ENCODE results near the gene CMTM1. TPM values are rescaled to one million over a fixed set of nuclear protein-coding genes. Genes with fewer than 3 reads are reported as not detected.

Gene CMTM1, protein sequence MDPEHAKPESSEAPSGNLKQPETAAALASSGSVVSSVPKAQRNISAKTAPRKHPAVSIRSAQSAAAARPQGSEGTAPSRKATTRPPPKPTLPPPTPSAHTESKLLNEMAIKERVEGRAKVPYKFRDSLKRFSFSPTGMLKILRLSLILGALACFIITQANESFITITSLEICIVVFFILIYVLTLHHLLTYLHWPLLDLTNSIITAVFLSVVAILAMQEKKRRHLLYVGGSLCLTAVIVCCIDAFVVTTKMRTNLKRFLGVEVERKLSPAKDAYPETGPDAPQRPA
- total RNA-seq (1 to 10 TPM; 1.7 to 7.3 TPM), polyA plus RNA-seq (1 to 10 TPM in 1 of 2 donors, not detected in 1; 2.6 TPM)
- long read RNA-seq, donor 1, partial matches to known transcripts: 0 of 2 reads
- long read RNA-seq, donor 1, other reads (novel, unspliced or antisense): 2 of 2 reads
- long read RNA-seq, donor 2: 0 reads

- H3K9me3 ChIP-seq (ENCODE audit: control insufficient read depth, low read length): no peaks in the 10 kb centered on the region
- H3K36me3 ChIP-seq (ENCODE audit: control insufficient read depth in 1 of 2, insufficient read depth in 2 of 2, low read length in 1 of 2): peaks cover 0 to 5% of the 10 kb centered on the region in 2 donors
- DNase-seq (no peak), ATAC-seq (ENCODE audit: low FRiP score) (no peak)
- H3K4me3 ChIP-seq (ENCODE audit: low read length in 2 of 2): no peak within 1 kb of the TSS
- H3K4me1 ChIP-seq (ENCODE audit: control insufficient read depth in 1 of 2, insufficient read depth in 2 of 2, low read length in 2 of 2): no peaks in the 10 kb centered on the region
- no peak within 1 kb of the TSS for H3K27ac ChIP-seq (ENCODE audit: low read depth in 1 of 2, low read length in 2 of 2)
- intact Hi-C loops (cut with DNase I): no loop called here
- H3K27me3 ChIP-seq (ENCODE audit: control insufficient read depth in 1 of 2, insufficient read depth in 2 of 2, low read length in 1 of 2): no peaks in the 10 kb centered on the region
- 87 to 90% methylated on average over 54 of the region's 54 CpGs for WGBS, 2 donors
These were observed at the start of gene CMTM1 for GRCh38 chr16:66566051-66566901. Gene CMTM1, plus strand, starts transcription at chr16:66566439. Its CDS starts 75 bp downstream, at chr16:66566514.

DNA sequence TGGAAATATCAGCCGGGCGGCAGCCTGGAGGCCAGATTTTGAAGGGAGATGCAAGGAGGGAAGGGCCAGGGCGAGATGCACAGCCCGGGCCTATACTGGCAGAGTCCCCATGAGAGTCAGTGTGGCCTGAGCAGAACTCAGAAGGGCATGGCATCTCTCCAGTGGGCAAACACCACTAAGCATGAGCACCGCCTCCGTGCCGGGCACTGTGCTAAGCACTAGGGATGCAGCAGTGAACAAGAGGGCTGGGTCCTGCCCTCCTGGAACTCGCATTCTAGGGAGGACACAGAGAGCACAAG is 49.8 kb upstream of the CMTM1 start:
- DNase-seq (no peak), ATAC-seq (ENCODE audit: low FRiP score) (no peak)
- H3K9me3 ChIP-seq (ENCODE audit: control insufficient read depth, low read length): no peaks in the 10 kb centered on the region
- H3K27me3 ChIP-seq (ENCODE audit: control insufficient read depth in 1 of 2, insufficient read depth in 2 of 2, low read length in 1 of 2): no peaks in the 10 kb centered on the region
- H3K36me3 ChIP-seq (ENCODE audit: control insufficient read depth in 1 of 2, insufficient read depth in 2 of 2, low read length in 1 of 2): no peaks in the 10 kb centered on the region
- WGBS, 2 donors: 0 to 2% methylated on average over 8 of the region's 8 CpGs
- intact Hi-C loops (cut with DNase I): loop anchor here in 1 of 2 donors (5.0 kb wide), 2 partner anchors 36 to 39 kb away; partner anchors contain the start of genes CKLF and TK2
- H3K4me1 ChIP-seq (ENCODE audit: control insufficient read depth in 1 of 2, insufficient read depth in 2 of 2, low read length in 2 of 2): peaks cover 0 to 5% of the 10 kb centered on the region in 2 donors
- peak overlapping the region in 1 of 2 donors; percentile 87 for H3K27ac ChIP-seq (ENCODE audit: low read depth in 1 of 2, low read length in 2 of 2)
- no peak overlapping the region for H3K4me3 ChIP-seq (ENCODE audit: low read length in 2 of 2)

GRCh38 chr16:66516808-66517585 is 49.2 kb upstream of the CMTM1 start:
- H3K9me3 ChIP-seq (ENCODE audit: control insufficient read depth, low read length): no peaks in the 10 kb centered on the region
- intact Hi-C loops (cut with DNase I): loop anchor here in 1 of 2 donors (5.0 kb wide), 2 partner anchors 35 to 40 kb away; partner anchors contain the start of genes CKLF and TK2
- DNase-seq: peak; percentile 98
- no peaks in the 10 kb centered on the region for H3K36me3 ChIP-seq (ENCODE audit: control insufficient read depth in 1 of 2, insufficient read depth in 2 of 2, low read length in 1 of 2)
- peak overlapping the region; percentile 92 to 99 for H3K27ac ChIP-seq (ENCODE audit: low read depth in 1 of 2, low read length in 2 of 2)
- peaks cover 0 to 5% of the 10 kb centered on the region in 2 donors for H3K4me1 ChIP-seq (ENCODE audit: control insufficient read depth in 1 of 2, insufficient read depth in 2 of 2, low read length in 2 of 2)
- H3K4me3 ChIP-seq (ENCODE audit: low read length in 2 of 2): no peak overlapping the region
- peak; percentile 93 for ATAC-seq (ENCODE audit: low FRiP score)
- 4 to 6% methylated on average over 14 to 15 of the region's 15 CpGs for WGBS, 2 donors
- no peaks in the 10 kb centered on the region for H3K27me3 ChIP-seq (ENCODE audit: control insufficient read depth in 1 of 2, insufficient read depth in 2 of 2, low read length in 1 of 2)

DNA sequence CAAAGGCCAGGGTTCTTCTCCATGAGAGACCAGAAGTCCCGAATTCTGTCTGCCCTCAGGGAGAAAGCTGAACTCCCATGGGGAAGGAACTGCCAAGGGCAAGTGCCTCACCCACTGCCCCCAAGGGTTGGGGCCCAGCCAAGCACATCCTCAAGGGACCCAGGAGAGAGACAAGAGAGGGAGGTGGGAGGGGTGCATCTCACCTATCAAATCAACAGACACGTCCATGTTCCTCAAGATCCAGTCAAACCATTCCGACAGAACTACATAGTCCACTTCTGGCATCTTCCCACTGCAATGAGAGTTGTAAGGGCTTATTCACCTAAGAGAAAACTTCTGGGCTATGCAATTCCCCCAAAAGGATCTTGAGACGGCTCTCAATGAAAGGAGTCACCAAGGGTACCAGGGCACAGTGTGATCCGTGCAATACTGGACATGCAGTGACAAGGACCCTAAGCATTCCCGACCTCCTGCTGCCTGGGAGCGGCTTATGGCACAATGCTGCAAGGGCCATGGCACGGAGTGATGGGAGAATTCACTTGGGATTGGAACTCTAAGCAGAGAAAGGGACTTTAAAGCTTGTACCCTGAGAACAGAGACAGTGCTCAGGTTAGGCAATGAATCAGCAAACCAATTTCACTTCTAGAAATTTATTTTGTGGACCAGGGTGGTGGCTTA is 48.5 kb upstream of the CMTM1 start:
- Histone ChIP-seq H3K36me3 (ENCODE audit: control insufficient read depth in 1 of 2, insufficient read depth in 2 of 2, low read length in 1 of 2) (no peaks in the 10 kb centered on the region), H3K4me1 (ENCODE audit: control insufficient read depth in 1 of 2, insufficient read depth in 2 of 2, low read length in 2 of 2) (peaks cover 0 to 3% of the 10 kb centered on the region in 2 donors), H3K27me3 (ENCODE audit: control insufficient read depth in 1 of 2, insufficient read depth in 2 of 2, low read length in 1 of 2) (no peaks in the 10 kb centered on the region), H3K4me3 (ENCODE audit: low read length in 2 of 2) (no peak overlapping the region), H3K9me3 (ENCODE audit: control insufficient read depth, low read length) (no peaks in the 10 kb centered on the region), H3K27ac (ENCODE audit: low read depth in 1 of 2, low read length in 2 of 2) (peak overlapping the region; percentile 92 to 99)
- ATAC-seq (ENCODE audit: low FRiP score): no peak
- intact Hi-C loops (cut with DNase I): loop anchor here in 1 of 2 donors (5.0 kb wide), 2 partner anchors 35 to 40 kb away; partner anchors contain the start of genes CKLF and TK2
- WGBS, 2 donors: 68 to 72% methylated on average over 8 of the region's 8 CpGs
- DNase-seq: peak; percentile 58 to 70

GRCh38 chr16:66519482-66520373 is 46.5 kb upstream of the CMTM1 start:
- no peaks in the 10 kb centered on the region for H3K36me3 ChIP-seq (ENCODE audit: control insufficient read depth in 1 of 2, insufficient read depth in 2 of 2, low read length in 1 of 2)
- no peaks in the 10 kb centered on the region for H3K9me3 ChIP-seq (ENCODE audit: control insufficient read depth, low read length)
- WGBS, 2 donors: 90 to 91% methylated on average over 11 of the region's 11 CpGs
- no peak for ATAC-seq (ENCODE audit: low FRiP score)
- peak overlapping the region in 1 of 2 donors; percentile 43 for H3K27ac ChIP-seq (ENCODE audit: low read depth in 1 of 2, low read length in 2 of 2)
- intact Hi-C loops (cut with DNase I): loop anchor here in 1 of 2 donors (5.0 kb wide), 2 partner anchors 33 to 42 kb away; partner anchors contain the start of genes CKLF and TK2
- H3K27me3 ChIP-seq (ENCODE audit: control insufficient read depth in 1 of 2, insufficient read depth in 2 of 2, low read length in 1 of 2): no peaks in the 10 kb centered on the region
- peak in 1 of 2 donors; percentile 34 for DNase-seq
- no peak overlapping the region for H3K4me3 ChIP-seq (ENCODE audit: low read length in 2 of 2)
- peaks cover 0 to 3% of the 10 kb centered on the region in 2 donors for H3K4me1 ChIP-seq (ENCODE audit: control insufficient read depth in 1 of 2, insufficient read depth in 2 of 2, low read length in 2 of 2)

DNA sequence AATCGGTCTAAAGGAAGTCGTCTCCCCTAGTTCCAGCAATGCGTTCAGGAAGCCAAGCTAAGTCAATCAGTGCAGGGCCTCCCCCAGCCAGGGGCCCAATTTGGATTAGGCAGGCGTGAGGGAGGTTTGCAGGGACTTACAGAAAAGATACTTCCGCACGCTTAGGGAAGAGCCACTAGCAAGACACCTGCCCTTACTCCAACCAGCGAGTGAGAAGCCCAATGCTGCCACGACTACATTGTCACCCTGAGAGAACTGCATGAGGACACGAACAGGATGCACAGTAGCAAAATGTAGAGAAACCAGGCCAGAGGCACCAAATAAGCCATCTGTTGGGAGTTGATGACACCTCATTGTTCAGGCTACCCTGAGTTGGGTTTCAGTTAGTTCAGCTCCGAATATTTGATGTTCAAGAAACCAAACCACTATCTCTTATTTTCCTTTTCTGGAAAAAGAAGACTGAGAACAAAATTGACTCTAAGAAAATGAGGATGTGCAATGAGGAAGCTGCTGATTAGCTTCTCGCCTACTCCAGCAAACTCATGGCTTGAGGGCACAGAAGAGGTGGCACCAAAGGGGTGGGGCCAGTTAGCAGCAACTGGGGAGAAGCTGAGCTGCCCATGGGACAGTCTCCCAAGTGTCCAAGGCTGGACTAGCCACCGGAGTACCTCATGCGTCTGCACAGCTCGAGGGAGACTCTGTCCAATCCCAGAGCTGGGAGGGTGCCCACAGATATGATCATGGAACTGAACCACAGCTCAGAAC is 45.7 kb upstream of the CMTM1 start:
- no peaks in the 10 kb centered on the region for H3K36me3 ChIP-seq (ENCODE audit: control insufficient read depth in 1 of 2, insufficient read depth in 2 of 2, low read length in 1 of 2)
- H3K4me3 ChIP-seq (ENCODE audit: low read length in 2 of 2): no peak overlapping the region
- ATAC-seq (ENCODE audit: low FRiP score) (no peak), DNase-seq (peak; percentile 75 to 88)
- no peak overlapping the region for H3K27ac ChIP-seq (ENCODE audit: low read depth in 1 of 2, low read length in 2 of 2)
- H3K4me1 ChIP-seq (ENCODE audit: control insufficient read depth in 1 of 2, insufficient read depth in 2 of 2, low read length in 2 of 2): peaks cover 0 to 2% of the 10 kb centered on the region in 2 donors
- no peaks in the 10 kb centered on the region for H3K9me3 ChIP-seq (ENCODE audit: control insufficient read depth, low read length)
- H3K27me3 ChIP-seq (ENCODE audit: control insufficient read depth in 1 of 2, insufficient read depth in 2 of 2, low read length in 1 of 2): no peaks in the 10 kb centered on the region
- WGBS, 2 donors: 77 to 79% methylated on average over 14 of the region's 14 CpGs
- intact Hi-C loops (cut with DNase I): no loop called here

- H3K4me1 ChIP-seq (ENCODE audit: control insufficient read depth in 1 of 2, insufficient read depth in 2 of 2, low read length in 2 of 2): no peaks in the 10 kb centered on the region
- no peak overlapping the region for H3K4me3 ChIP-seq (ENCODE audit: low read length in 2 of 2)
- H3K9me3 ChIP-seq (ENCODE audit: control insufficient read depth, low read length): no peaks in the 10 kb centered on the region
- 94 to 95% methylated on average over 5 of the region's 5 CpGs for WGBS, 2 donors
- ATAC-seq (ENCODE audit: low FRiP score) (no peak), DNase-seq (peak in 1 of 2 donors; percentile 47)
- no peaks in the 10 kb centered on the region for H3K36me3 ChIP-seq (ENCODE audit: control insufficient read depth in 1 of 2, insufficient read depth in 2 of 2, low read length in 1 of 2)
- no peak overlapping the region for H3K27ac ChIP-seq (ENCODE audit: low read depth in 1 of 2, low read length in 2 of 2)
- intact Hi-C loops (cut with DNase I): no loop called here
- no peaks in the 10 kb centered on the region for H3K27me3 ChIP-seq (ENCODE audit: control insufficient read depth in 1 of 2, insufficient read depth in 2 of 2, low read length in 1 of 2)
These were observed 45.0 kb upstream of the CMTM1 start for GRCh38 chr16:66521252-66521713.
